ENCODE measurements around the gene RNF138.

RNF138 gene

GRCh38 chr18:32095192-32095899 lies 3.7 kb downstream of the RNF138 start:
- H3K36me3 ChIP-seq (ENCODE audit: control insufficient read depth, insufficient read depth, low read length) = peaks cover 2% of the 10 kb centered on the region; the same call in 1 of the 2 replicates
- no peaks in the 10 kb centered on the region for H3K27me3 ChIP-seq (ENCODE audit: control insufficient read depth, insufficient read depth, low read length)
- H3K27ac ChIP-seq (ENCODE audit: low read length) = no peak overlapping the region
- no CpG with 5 or more reads among the region's 7 CpGs for WGBS (ENCODE audit: insufficient coverage, insufficient read length)
- H3K4me1 ChIP-seq (ENCODE audit: control insufficient read depth, insufficient read depth, low read length) = no peaks in the 10 kb centered on the region
- no peak overlapping the region for H3K4me3 ChIP-seq (ENCODE audit: low read length)
- no peaks in the 10 kb centered on the region for H3K9me3 ChIP-seq (ENCODE audit: control insufficient read depth, insufficient read depth, low read length)
- DNase-seq (ENCODE audit: low read depth, low spot score) = no peak

- Histone ChIP-seq H3K4me3 (ENCODE audit: low read length) (no peak overlapping the region), H3K27ac (ENCODE audit: low read length) (no peak overlapping the region), H3K27me3 (ENCODE audit: control insufficient read depth, insufficient read depth, low read length) (no peaks in the 10 kb centered on the region), H3K9me3 (ENCODE audit: control insufficient read depth, insufficient read depth, low read length) (no peaks in the 10 kb centered on the region), H3K36me3 (ENCODE audit: control insufficient read depth, insufficient read depth, low read length) (peaks cover 2% of the 10 kb centered on the region; the same call in 1 of the 2 replicates), H3K4me1 (ENCODE audit: control insufficient read depth, insufficient read depth, low read length) (no peaks in the 10 kb centered on the region)
- DNase-seq (ENCODE audit: low read depth, low spot score) = no peak
- WGBS (ENCODE audit: insufficient coverage, insufficient read length) = no CpG with 5 or more reads among the region's 4 CpGs
Observed at GRCh38 chr18:32095900-32096229, 4.2 kb downstream of the RNF138 start.

GRCh38 chr18:32096946-32097345 lies 5.3 kb downstream of the RNF138 start:
- no CpG with 5 or more reads among the region's 2 CpGs for WGBS (ENCODE audit: insufficient coverage, insufficient read length)
- H3K4me1 ChIP-seq (ENCODE audit: control insufficient read depth, insufficient read depth, low read length) = no peaks in the 10 kb centered on the region
- H3K27ac ChIP-seq (ENCODE audit: low read length) = no peak overlapping the region

GRCh38 chr18:32104516-32104915 lies 12.8 kb downstream of the RNF138 start:
- Histone ChIP-seq H3K36me3 (ENCODE audit: control insufficient read depth, insufficient read depth, low read length) (no peaks in the 10 kb centered on the region), H3K27me3 (ENCODE audit: control insufficient read depth, insufficient read depth, low read length) (no peaks in the 10 kb centered on the region), H3K9me3 (ENCODE audit: control insufficient read depth, insufficient read depth, low read length) (no peaks in the 10 kb centered on the region), H3K4me1 (ENCODE audit: control insufficient read depth, insufficient read depth, low read length) (no peaks in the 10 kb centered on the region), H3K4me3 (ENCODE audit: low read length) (no peak overlapping the region), H3K27ac (ENCODE audit: low read length) (no peak overlapping the region)
- no peak for DNase-seq (ENCODE audit: low read depth, low spot score)
- WGBS (ENCODE audit: insufficient coverage, insufficient read length) = no CpG with 5 or more reads among the region's 2 CpGs

More at GRCh38 chr18:32096946-32097345, 5.3 kb downstream of the RNF138 start:
- H3K36me3 ChIP-seq (ENCODE audit: control insufficient read depth, insufficient read depth, low read length) = peaks cover 2% of the 10 kb centered on the region; the same call in 1 of the 2 replicates
- H3K9me3 ChIP-seq (ENCODE audit: control insufficient read depth, insufficient read depth, low read length) = no peaks in the 10 kb centered on the region
- no peak for DNase-seq (ENCODE audit: low read depth, low spot score)
- no peaks in the 10 kb centered on the region for H3K27me3 ChIP-seq (ENCODE audit: control insufficient read depth, insufficient read depth, low read length)
- H3K4me3 ChIP-seq (ENCODE audit: low read length) = no peak overlapping the region

- WGBS (ENCODE audit: insufficient coverage, insufficient read length) = no CpG with 5 or more reads among the region's 3 CpGs
- H3K4me3 ChIP-seq (ENCODE audit: low read length) = no peak overlapping the region
- no peaks in the 10 kb centered on the region for H3K36me3 ChIP-seq (ENCODE audit: control insufficient read depth, insufficient read depth, low read length)
- DNase-seq (ENCODE audit: low read depth, low spot score) = no peak
- H3K4me1 ChIP-seq (ENCODE audit: control insufficient read depth, insufficient read depth, low read length) = no peaks in the 10 kb centered on the region
- no peak overlapping the region for H3K27ac ChIP-seq (ENCODE audit: low read length)
- no peaks in the 10 kb centered on the region for H3K9me3 ChIP-seq (ENCODE audit: control insufficient read depth, insufficient read depth, low read length)
- no peaks in the 10 kb centered on the region for H3K27me3 ChIP-seq (ENCODE audit: control insufficient read depth, insufficient read depth, low read length)
Observed at GRCh38 chr18:32110005-32110404, 18.3 kb downstream of the RNF138 start.

- Histone ChIP-seq H3K4me1 (ENCODE audit: control insufficient read depth, insufficient read depth, low read length) (no peaks in the 10 kb centered on the region), H3K36me3 (ENCODE audit: control insufficient read depth, insufficient read depth, low read length) (no peaks in the 10 kb centered on the region), H3K9me3 (ENCODE audit: control insufficient read depth, insufficient read depth, low read length) (no peaks in the 10 kb centered on the region), H3K27me3 (ENCODE audit: control insufficient read depth, insufficient read depth, low read length) (no peaks in the 10 kb centered on the region), H3K4me3 (ENCODE audit: low read length) (no peak overlapping the region), H3K27ac (ENCODE audit: low read length) (no peak overlapping the region)
- WGBS (ENCODE audit: insufficient coverage, insufficient read length) = no CpG with 5 or more reads among the region's 3 CpGs
- no peak for DNase-seq (ENCODE audit: low read depth, low spot score)
Observed at GRCh38 chr18:32111706-32112105, 20.0 kb downstream of the RNF138 start.

- Histone ChIP-seq H3K27ac (ENCODE audit: low read length) (no peak overlapping the region), H3K4me1 (ENCODE audit: control insufficient read depth, insufficient read depth, low read length) (no peaks in the 10 kb centered on the region), H3K27me3 (ENCODE audit: control insufficient read depth, insufficient read depth, low read length) (no peaks in the 10 kb centered on the region), H3K9me3 (ENCODE audit: control insufficient read depth, insufficient read depth, low read length) (no peaks in the 10 kb centered on the region), H3K36me3 (ENCODE audit: control insufficient read depth, insufficient read depth, low read length) (no peaks in the 10 kb centered on the region), H3K4me3 (ENCODE audit: low read length) (no peak overlapping the region)
- no CpG with 5 or more reads among the region's 4 CpGs for WGBS (ENCODE audit: insufficient coverage, insufficient read length)
- DNase-seq (ENCODE audit: low read depth, low spot score) = no peak
Observed at GRCh38 chr18:32112826-32113225, 21.2 kb downstream of the RNF138 start.

- Histone ChIP-seq H3K4me3 (ENCODE audit: low read length) (no peak overlapping the region), H3K27me3 (ENCODE audit: control insufficient read depth, insufficient read depth, low read length) (no peaks in the 10 kb centered on the region), H3K9me3 (ENCODE audit: control insufficient read depth, insufficient read depth, low read length) (no peaks in the 10 kb centered on the region), H3K27ac (ENCODE audit: low read length) (no peak overlapping the region), H3K4me1 (ENCODE audit: control insufficient read depth, insufficient read depth, low read length) (no peaks in the 10 kb centered on the region), H3K36me3 (ENCODE audit: control insufficient read depth, insufficient read depth, low read length) (no peaks in the 10 kb centered on the region)
- DNase-seq (ENCODE audit: low read depth, low spot score) = no peak
- WGBS (ENCODE audit: insufficient coverage, insufficient read length) = no CpG with 5 or more reads among the region's 4 CpGs
Observed at GRCh38 chr18:32114293-32114942, 22.7 kb downstream of the RNF138 start.

- Histone ChIP-seq H3K9me3 (ENCODE audit: control insufficient read depth, insufficient read depth, low read length) (no peaks in the 10 kb centered on the region), H3K27me3 (ENCODE audit: control insufficient read depth, insufficient read depth, low read length) (no peaks in the 10 kb centered on the region), H3K27ac (ENCODE audit: low read length) (no peak overlapping the region), H3K36me3 (ENCODE audit: control insufficient read depth, insufficient read depth, low read length) (no peaks in the 10 kb centered on the region; the same call in 1 of the 2 replicates), H3K4me1 (ENCODE audit: control insufficient read depth, insufficient read depth, low read length) (no peaks in the 10 kb centered on the region), H3K4me3 (ENCODE audit: low read length) (no peak overlapping the region)
- no peak for DNase-seq (ENCODE audit: low read depth, low spot score)
- no CpG with 5 or more reads among the region's 5 CpGs for WGBS (ENCODE audit: insufficient coverage, insufficient read length)
Observed at GRCh38 chr18:32122039-32122438, 30.4 kb downstream of the RNF138 start.

GRCh38 chr18:32126538-32126937 lies 34.9 kb downstream of the RNF138 start:
- no CpG with 5 or more reads among the region's 3 CpGs for WGBS (ENCODE audit: insufficient coverage, insufficient read length)
- Histone ChIP-seq H3K4me1 (ENCODE audit: control insufficient read depth, insufficient read depth, low read length) (no peaks in the 10 kb centered on the region), H3K27me3 (ENCODE audit: control insufficient read depth, insufficient read depth, low read length) (no peaks in the 10 kb centered on the region), H3K9me3 (ENCODE audit: control insufficient read depth, insufficient read depth, low read length) (no peaks in the 10 kb centered on the region), H3K4me3 (ENCODE audit: low read length) (no peak overlapping the region), H3K36me3 (ENCODE audit: control insufficient read depth, insufficient read depth, low read length) (no peaks in the 10 kb centered on the region; the same call in 1 of the 2 replicates), H3K27ac (ENCODE audit: low read length) (no peak overlapping the region)
- no peak for DNase-seq (ENCODE audit: low read depth, low spot score)

GRCh38 chr18:32135625-32136024 lies 44.0 kb downstream of the RNF138 start:
- no CpG with 5 or more reads among the region's 2 CpGs for WGBS (ENCODE audit: insufficient coverage, insufficient read length)

More at GRCh38 chr18:32135625-32136024, 44.0 kb downstream of the RNF138 start:
- H3K4me1 ChIP-seq (ENCODE audit: control insufficient read depth, insufficient read depth, low read length) = no peaks in the 10 kb centered on the region
- DNase-seq (ENCODE audit: low read depth, low spot score) = no peak
- no peaks in the 10 kb centered on the region for H3K36me3 ChIP-seq (ENCODE audit: control insufficient read depth, insufficient read depth, low read length)
- no peaks in the 10 kb centered on the region for H3K27me3 ChIP-seq (ENCODE audit: control insufficient read depth, insufficient read depth, low read length)
- H3K4me3 ChIP-seq (ENCODE audit: low read length) = no peak overlapping the region
- no peaks in the 10 kb centered on the region for H3K9me3 ChIP-seq (ENCODE audit: control insufficient read depth, insufficient read depth, low read length)
- H3K27ac ChIP-seq (ENCODE audit: low read length) = no peak overlapping the region
